Activated T-cell treated with anti-CD3 and anti-CD28 coated beads, Interleukin-2, amount 50 U/mL, for 4 hours (primary cell): ENCODE results near the gene SCAANT1. TPM values are rescaled to one million over a fixed set of nuclear protein-coding genes. Genes with fewer than 3 reads are reported as not detected.
A peak's percentile ranks its signal among the peaks of the same experiment; 100 is the strongest.

Experiments used
- ATAC-seq, 2 donors: fragments of 200-7000 bp; cut with Tn5 transposase; one replicate each; pipeline ENCODE4 v1.10.0; 2021
- DNase-seq: peaks from one replicate; pipeline ENCODE4 v3.0.0-alpha.2; 2020
- H3K27me3 Mint-ChIP-seq: one replicate; pipeline ENCODE4 v1.8.0; 2021; ENCODE audit warnings: low read depth, mixed read lengths
- H3K36me3 Mint-ChIP-seq: one replicate; pipeline ENCODE4 v1.8.0; 2022; ENCODE audit warnings: mixed read lengths; ENCODE audit not compliant: insufficient read depth
- H3K4me1 Mint-ChIP-seq: one replicate; pipeline ENCODE4 v1.8.0; 2021; ENCODE audit warnings: low read depth, mixed read lengths
- H3K4me3 Mint-ChIP-seq: one replicate; pipeline ENCODE4 v1.8.0; 2021; ENCODE audit warnings: mild to moderate bottlenecking, moderate library complexity, mixed read lengths
- H3K9me3 Mint-ChIP-seq: one replicate; pipeline ENCODE4 v1.8.0; 2021; ENCODE audit warnings: mixed read lengths
- total RNA-seq, 3 donors: library from RNA; stranded (reverse); gene quantifications; one replicate each; pipeline ENCODE4 v1.2.1, GENCODE V29; 2021

Gene SCAANT1
- not detected for total RNA-seq

- Mint-ChIP-seq H3K9me3 (no peaks in the 10 kb centered on the region), H3K4me3 (peak within 1 kb of the TSS; percentile 89)
Observed at GRCh38 chr3:63911873-63912767, at the start of gene SCAANT1. TSS of gene SCAANT1 (minus strand) at chr3:63912383.

GRCh38 chr3:63961891-63962290 lies 49.7 kb upstream of the SCAANT1 start:
- ATAC-seq = peak; percentile 76 to 78
- Mint-ChIP-seq H3K9me3 (no peaks in the 10 kb centered on the region), H3K36me3 (no peaks in the 10 kb centered on the region), H3K4me3 (no peak overlapping the region), H3K27me3 (no peaks in the 10 kb centered on the region), H3K4me1 (peaks cover 56% of the 10 kb centered on the region)
- no peak for DNase-seq

More at GRCh38 chr3:63911873-63912767, at the start of gene SCAANT1:
- peaks cover 6% of the 10 kb centered on the region for H3K36me3 Mint-ChIP-seq
- no peaks in the 10 kb centered on the region for H3K27me3 Mint-ChIP-seq
- ATAC-seq = peak; percentile 75 to 78
- H3K4me1 Mint-ChIP-seq = peaks cover 44% of the 10 kb centered on the region
- peak; percentile 82 for DNase-seq

- no peak for ATAC-seq
- H3K4me3 Mint-ChIP-seq = no peak overlapping the region
- no peaks in the 10 kb centered on the region for H3K27me3 Mint-ChIP-seq
- no peaks in the 10 kb centered on the region for H3K9me3 Mint-ChIP-seq
- DNase-seq = no peak
- H3K4me1 Mint-ChIP-seq = peaks cover 46% of the 10 kb centered on the region
- H3K36me3 Mint-ChIP-seq = peaks cover 2% of the 10 kb centered on the region
Observed at GRCh38 chr3:63960048-63960711, 48.0 kb upstream of the SCAANT1 start.

- no peak for ATAC-seq
Observed at GRCh38 chr3:63959146-63959545, 47.0 kb upstream of the SCAANT1 start.

GRCh38 chr3:63955830-63956545 lies 43.8 kb upstream of the SCAANT1 start:
- H3K4me1 Mint-ChIP-seq = peaks cover 43% of the 10 kb centered on the region
- DNase-seq (no peak), ATAC-seq (no peak)
- no peaks in the 10 kb centered on the region for H3K27me3 Mint-ChIP-seq
- H3K36me3 Mint-ChIP-seq = peaks cover 13% of the 10 kb centered on the region
- H3K4me3 Mint-ChIP-seq = no peak overlapping the region
- no peaks in the 10 kb centered on the region for H3K9me3 Mint-ChIP-seq

More at GRCh38 chr3:63959146-63959545, 47.0 kb upstream of the SCAANT1 start:
- Mint-ChIP-seq H3K27me3 (no peaks in the 10 kb centered on the region), H3K4me1 (peaks cover 37% of the 10 kb centered on the region), H3K4me3 (no peak overlapping the region), H3K9me3 (no peaks in the 10 kb centered on the region), H3K36me3 (peaks cover 8% of the 10 kb centered on the region)
- DNase-seq = no peak

- Mint-ChIP-seq H3K36me3 (peaks cover 13% of the 10 kb centered on the region), H3K9me3 (no peaks in the 10 kb centered on the region), H3K4me1 (peaks cover 45% of the 10 kb centered on the region), H3K27me3 (no peaks in the 10 kb centered on the region), H3K4me3 (no peak overlapping the region)
- ATAC-seq (no peak), DNase-seq (no peak)
Observed at GRCh38 chr3:63955036-63955650, 43.0 kb upstream of the SCAANT1 start.

GRCh38 chr3:63954182-63954581 lies 42.0 kb upstream of the SCAANT1 start:
- H3K4me1 Mint-ChIP-seq = peaks cover 45% of the 10 kb centered on the region

GRCh38 chr3:63952248-63952594 lies 40.0 kb upstream of the SCAANT1 start:
- peaks cover 16% of the 10 kb centered on the region for H3K36me3 Mint-ChIP-seq
- DNase-seq (no peak), ATAC-seq (peak; percentile 58 to 73)
- H3K4me3 Mint-ChIP-seq = no peak overlapping the region
- no peaks in the 10 kb centered on the region for H3K9me3 Mint-ChIP-seq
- H3K4me1 Mint-ChIP-seq = peaks cover 46% of the 10 kb centered on the region
- H3K27me3 Mint-ChIP-seq = no peaks in the 10 kb centered on the region

More at GRCh38 chr3:63954182-63954581, 42.0 kb upstream of the SCAANT1 start:
- H3K9me3 Mint-ChIP-seq = no peaks in the 10 kb centered on the region
- DNase-seq = no peak
- no peak overlapping the region for H3K4me3 Mint-ChIP-seq
- peaks cover 13% of the 10 kb centered on the region for H3K36me3 Mint-ChIP-seq
- no peaks in the 10 kb centered on the region for H3K27me3 Mint-ChIP-seq
- no peak for ATAC-seq

- Mint-ChIP-seq H3K36me3 (peaks cover 16% of the 10 kb centered on the region), H3K4me3 (peak overlapping the region; percentile 27), H3K4me1 (peaks cover 49% of the 10 kb centered on the region), H3K27me3 (no peaks in the 10 kb centered on the region), H3K9me3 (no peaks in the 10 kb centered on the region)
- no peak for DNase-seq
- no peak for ATAC-seq
Observed at GRCh38 chr3:63951492-63952247, 39.5 kb upstream of the SCAANT1 start.

- H3K9me3 Mint-ChIP-seq = no peaks in the 10 kb centered on the region
- H3K27me3 Mint-ChIP-seq = no peaks in the 10 kb centered on the region
- peaks cover 54% of the 10 kb centered on the region for H3K4me1 Mint-ChIP-seq
- H3K4me3 Mint-ChIP-seq = no peak overlapping the region
- peaks cover 16% of the 10 kb centered on the region for H3K36me3 Mint-ChIP-seq
- DNase-seq (no peak), ATAC-seq (no peak)
Observed at GRCh38 chr3:63950698-63951097, 38.5 kb upstream of the SCAANT1 start.

- Mint-ChIP-seq H3K36me3 (peaks cover 19% of the 10 kb centered on the region), H3K27me3 (no peaks in the 10 kb centered on the region), H3K4me1 (peaks cover 65% of the 10 kb centered on the region), H3K9me3 (no peaks in the 10 kb centered on the region), H3K4me3 (no peak overlapping the region)
- no peak for ATAC-seq
- no peak for DNase-seq
Observed at GRCh38 chr3:63949005-63949404, 36.8 kb upstream of the SCAANT1 start.

GRCh38 chr3:63947594-63947993 lies 35.4 kb upstream of the SCAANT1 start:
- no peak overlapping the region for H3K4me3 Mint-ChIP-seq
- H3K36me3 Mint-ChIP-seq = peaks cover 17% of the 10 kb centered on the region
- ATAC-seq = no peak

GRCh38 chr3:63946753-63947152 lies 34.6 kb upstream of the SCAANT1 start:
- no peaks in the 10 kb centered on the region for H3K9me3 Mint-ChIP-seq
- peaks cover 20% of the 10 kb centered on the region for H3K36me3 Mint-ChIP-seq
- H3K4me3 Mint-ChIP-seq = no peak overlapping the region
- no peaks in the 10 kb centered on the region for H3K27me3 Mint-ChIP-seq
- DNase-seq = no peak
- ATAC-seq = no peak
- H3K4me1 Mint-ChIP-seq = peaks cover 71% of the 10 kb centered on the region

More at GRCh38 chr3:63947594-63947993, 35.4 kb upstream of the SCAANT1 start:
- DNase-seq = no peak
- Mint-ChIP-seq H3K27me3 (no peaks in the 10 kb centered on the region), H3K4me1 (peaks cover 74% of the 10 kb centered on the region), H3K9me3 (no peaks in the 10 kb centered on the region)
